ENCODE data around the gene CC2D1A. TPM values are rescaled to one million over a fixed set of nuclear protein-coding genes. Genes with fewer than 3 reads are reported as not detected.

CC2D1A gene
- total and polyA plus RNA-seq, 2 experiments from 2014 or later, result 23.1 to 39.7 TPM

- H3K36me3 ChIP-seq (ENCODE audit: insufficient read depth), result no peaks in the 10 kb centered on the region
- H3K9me2 ChIP-seq (ENCODE audit: insufficient read depth), result no peaks in the 10 kb centered on the region
- DNase-seq (ENCODE audit: low spot score) (no peak), ATAC-seq (no peak)
- no peak overlapping the region for H3K4me3 ChIP-seq
- H3F3A ChIP-seq (replicated peaks; ENCODE audit: low read depth), result no peaks in the 10 kb centered on the region
- Mint-ChIP-seq H3K27ac (no peak overlapping the region), H3K9me3 (no peaks in the 10 kb centered on the region), H3K4me3 (no peak overlapping the region; the same call in 2 of the 3 replicates), H3K36me3 (ENCODE audit: low read depth) (peaks cover 3% of the 10 kb centered on the region; the same call in 1 of the 3 replicates), H3K4me1 (peaks cover 18% of the 10 kb centered on the region), H3K27me3 (ENCODE audit: insufficient read depth, low read depth, poor library complexity) (peaks cover 11% of the 10 kb centered on the region)
- H3K27ac ChIP-seq (ENCODE audit: low read depth), result no peak overlapping the region
- H2AFZ ChIP-seq, result no peak overlapping the region
- peaks cover 23% of the 10 kb centered on the region for H3K4me1 ChIP-seq (ENCODE audit: insufficient read depth)
- no peaks in the 10 kb centered on the region for H4K20me1 ChIP-seq (replicated peaks; ENCODE audit: insufficient read depth)
- H3K79me2 ChIP-seq (replicated peaks; ENCODE audit: insufficient read depth), result no peaks in the 10 kb centered on the region
- TF ChIP-seq ZNF331 (CRISPR knock-in tag; IDR thresholded peaks at IDR 0.05; ENCODE audit: low read depth), result no peak
- TF ChIP-seq STAT1 (IDR thresholded peaks at IDR 0.05; ENCODE audit: unreplicated experiment), result no peak
- no peak for TF ChIP-seq NANOG (IDR thresholded peaks at IDR 0.05; ENCODE audit: borderline replicate concordance)
- no peak overlapping the region for H3K4me2 ChIP-seq
- no peaks in the 10 kb centered on the region for H3K27me3 ChIP-seq (ENCODE audit: insufficient read depth)
Observed at GRCh38 chr19:13975870-13976269, 69.9 kb downstream of the CC2D1A start.

GRCh38 chr19:13976446-13976845 is 70.4 kb downstream of the CC2D1A start:
- Mint-ChIP-seq H3K4me1 (peaks cover 18% of the 10 kb centered on the region), H3K27me3 (ENCODE audit: insufficient read depth, low read depth, poor library complexity) (peaks cover 11% of the 10 kb centered on the region), H3K9me3 (no peaks in the 10 kb centered on the region), H3K27ac (no peak overlapping the region), H3K4me3 (no peak overlapping the region), H3K36me3 (ENCODE audit: low read depth) (peaks cover 3% of the 10 kb centered on the region; the same call in 1 of the 3 replicates)
- Histone ChIP-seq H3K27me3 (ENCODE audit: insufficient read depth) (no peaks in the 10 kb centered on the region), H2AFZ (no peak overlapping the region), H3F3A (replicated peaks; ENCODE audit: low read depth) (no peaks in the 10 kb centered on the region), H3K4me3 (no peak overlapping the region), H4K20me1 (replicated peaks; ENCODE audit: insufficient read depth) (no peaks in the 10 kb centered on the region), H3K27ac (ENCODE audit: low read depth) (no peak overlapping the region), H3K79me2 (replicated peaks; ENCODE audit: insufficient read depth) (no peaks in the 10 kb centered on the region), H3K4me1 (ENCODE audit: insufficient read depth) (peaks cover 23% of the 10 kb centered on the region), H3K36me3 (ENCODE audit: insufficient read depth) (no peaks in the 10 kb centered on the region), H3K4me2 (no peak overlapping the region), H3K9me2 (ENCODE audit: insufficient read depth) (no peaks in the 10 kb centered on the region)
- no peak for DNase-seq (ENCODE audit: low spot score)
- no peak for ATAC-seq
- TF ChIP-seq CREB1 (CRISPR knock-in tag; IDR thresholded peaks at IDR 0.05; ENCODE audit: low read depth), result no peak
- no peak for TF ChIP-seq ZNF114 (CRISPR knock-in tag; IDR thresholded peaks at IDR 0.05)

- no peak for ATAC-seq
- no peaks in the 10 kb centered on the region for H3K36me3 ChIP-seq (ENCODE audit: insufficient read depth)
- Mint-ChIP-seq H3K4me1 (peaks cover 18% of the 10 kb centered on the region), H3K36me3 (ENCODE audit: low read depth) (peaks cover 3% of the 10 kb centered on the region; the same call in 1 of the 3 replicates), H3K4me3 (peak overlapping the region; percentile 60), H3K27me3 (ENCODE audit: insufficient read depth, low read depth, poor library complexity) (peaks cover 14% of the 10 kb centered on the region), H3K9me3 (no peaks in the 10 kb centered on the region), H3K27ac (peak overlapping the region; percentile 81)
- TF ChIP-seq ZNF331 (CRISPR knock-in tag; IDR thresholded peaks at IDR 0.05; ENCODE audit: low read depth) (no peak), CTCF (conservative IDR thresholded peaks at IDR 0.05; ENCODE audit: low read depth in 2 of 2) (no peak), JUNB (IDR thresholded peaks at IDR 0.05; ENCODE audit: unreplicated experiment) (no peak), EZH2 (IDR thresholded peaks at IDR 0.05; ENCODE audit: low read depth, unreplicated experiment) (no peak), CREB1 (CRISPR knock-in tag; IDR thresholded peaks at IDR 0.05; ENCODE audit: low read depth) (no peak), REST (IDR thresholded peaks at IDR 0.05; ENCODE audit: unreplicated experiment) (no peak), STAT1 (IDR thresholded peaks at IDR 0.05; ENCODE audit: unreplicated experiment) (no peak), NANOG (IDR thresholded peaks at IDR 0.05; ENCODE audit: borderline replicate concordance) (no peak), ETS1 (IDR thresholded peaks at IDR 0.05) (no peak)
- no peaks in the 10 kb centered on the region for H3K9me2 ChIP-seq (ENCODE audit: insufficient read depth)
- no peaks in the 10 kb centered on the region for H4K20me1 ChIP-seq (replicated peaks; ENCODE audit: insufficient read depth)
- no peaks in the 10 kb centered on the region for H3F3A ChIP-seq (replicated peaks; ENCODE audit: low read depth)
- peak overlapping the region; percentile 66 for H3K4me3 ChIP-seq
- no peak for DNase-seq (ENCODE audit: low spot score)
- H3K4me2 ChIP-seq, result peak overlapping the region; percentile 75
- no peak overlapping the region for H2AFZ ChIP-seq
- H3K4me1 ChIP-seq (ENCODE audit: insufficient read depth), result peaks cover 23% of the 10 kb centered on the region
- H3K27ac ChIP-seq (ENCODE audit: low read depth), result no peak overlapping the region
- no peaks in the 10 kb centered on the region for H3K79me2 ChIP-seq (replicated peaks; ENCODE audit: insufficient read depth)
- H3K27me3 ChIP-seq (ENCODE audit: insufficient read depth), result no peaks in the 10 kb centered on the region
Observed at GRCh38 chr19:13977803-13978202, 71.8 kb downstream of the CC2D1A start.
